HG03342 (cell line): Measurements from ENCODE around the gene PLAAT2.
"Not testable (repeated sequence)": the region's sequence is repeated elsewhere in the genome, so short reads cannot be mapped to it uniquely, and the experiment has no call there.

Source experiments
- ATAC-seq: cut with Tn5 transposase; IDR thresholded peaks from one replicate; pipeline ENCODE4 v1.9.1; 2021; ENCODE audit warnings: mild to moderate bottlenecking, moderate library complexity; ENCODE audit not compliant: unreplicated experiment

The PLAAT2 gene

GRCh38 chr11:63581224-63581623, 18.0 kb upstream of the PLAAT2 start:
- not testable (repeated sequence) for ATAC-seq

- ATAC-seq, result not testable (repeated sequence)
Measured at GRCh38 chr11:63578882-63579281, 15.7 kb upstream of the PLAAT2 start.

GRCh38 chr11:63574856-63575602, 11.8 kb upstream of the PLAAT2 start:
- no peak for ATAC-seq

DNA sequence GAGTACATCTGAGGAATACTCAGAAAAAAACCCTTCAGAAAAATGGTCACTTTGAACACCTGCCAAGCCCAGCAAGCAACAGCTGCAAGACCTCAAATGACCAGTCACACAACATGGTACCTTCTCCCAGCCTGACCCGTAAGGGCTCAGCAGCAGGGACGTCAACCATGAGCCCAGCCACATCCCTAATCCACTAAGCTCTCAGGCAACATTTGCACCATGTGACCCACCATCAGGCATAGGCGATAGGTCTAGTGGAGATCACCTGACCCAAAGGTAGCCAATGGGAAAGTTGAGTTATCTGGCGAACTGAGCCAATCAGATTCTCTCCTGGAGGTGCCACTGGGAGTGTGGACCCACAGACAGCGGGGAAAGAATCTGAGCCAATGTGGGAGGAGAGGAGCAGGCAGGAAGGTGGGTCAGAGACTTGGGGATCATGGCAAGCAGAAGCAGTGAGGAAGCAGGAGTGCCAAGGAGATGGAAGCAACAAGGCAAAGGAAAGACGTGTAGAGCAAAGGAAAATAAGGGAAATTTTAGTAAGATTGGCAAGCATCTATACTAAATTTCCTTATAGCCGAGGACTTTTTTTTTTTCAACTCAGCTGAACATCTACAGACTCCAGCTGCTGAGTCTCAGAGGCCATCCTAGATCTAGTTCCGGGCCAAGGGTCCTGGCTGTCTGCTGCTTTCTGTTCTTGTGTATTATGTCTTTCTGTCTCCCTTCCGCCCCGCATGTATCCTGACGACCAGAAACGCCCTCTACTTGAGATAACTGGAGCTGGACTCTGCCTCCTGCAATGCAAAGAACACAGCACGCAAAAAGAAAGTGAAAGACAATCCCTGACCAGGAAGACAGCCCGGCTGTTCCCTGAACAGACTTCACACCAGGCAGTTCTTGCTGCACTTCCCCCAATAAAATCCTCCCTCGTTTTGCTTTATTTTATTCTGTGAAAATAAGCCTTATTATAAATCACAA, 11.0 kb upstream of the PLAAT2 start:
- peak; percentile 70 for ATAC-seq

- peak; percentile 51 for ATAC-seq
Measured at GRCh38 chr11:63572026-63572688, 9.0 kb upstream of the PLAAT2 start.

- no peak for ATAC-seq
Measured at GRCh38 chr11:63569570-63569969, 6.4 kb upstream of the PLAAT2 start.

DNA sequence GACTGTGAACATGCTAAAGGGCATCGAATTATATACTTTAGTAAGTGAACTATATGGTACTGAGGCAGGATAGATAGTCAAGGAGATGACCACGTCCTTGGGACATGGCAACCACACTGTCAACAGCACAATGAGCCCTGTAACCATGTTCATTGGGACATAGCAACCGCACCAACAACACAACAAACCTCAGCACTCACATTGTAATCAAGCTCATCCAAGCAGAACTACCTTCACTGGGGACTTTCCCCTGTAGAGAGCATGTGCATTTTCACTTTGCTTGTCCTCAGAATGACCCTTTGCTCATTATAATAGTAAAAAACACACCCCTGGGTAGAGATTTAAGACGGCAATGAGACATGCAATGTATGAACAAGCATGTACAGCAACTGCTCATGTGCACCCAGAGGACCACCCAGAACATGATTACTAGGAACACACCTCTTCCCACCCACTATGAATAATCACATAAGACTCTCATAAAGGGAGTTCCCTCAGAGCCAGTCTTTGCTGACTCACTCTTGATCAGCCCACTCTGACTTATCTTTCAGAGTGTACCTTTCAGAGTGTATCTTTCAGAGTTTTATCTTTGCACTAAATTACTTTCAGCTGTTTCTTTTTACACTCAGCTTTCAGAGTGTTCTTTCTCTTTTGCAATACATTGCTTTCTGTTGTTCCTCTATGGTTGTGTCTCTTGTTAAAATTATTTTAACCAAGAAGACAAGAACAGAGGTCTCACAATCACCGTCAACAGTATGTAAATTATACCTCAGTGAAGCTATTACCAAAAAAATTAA, 4.1 kb upstream of the PLAAT2 start:
- peak; percentile 83 for ATAC-seq

- no peak for ATAC-seq
Measured at GRCh38 chr11:63564784-63565350, 1.7 kb upstream of the PLAAT2 start.

DNA sequence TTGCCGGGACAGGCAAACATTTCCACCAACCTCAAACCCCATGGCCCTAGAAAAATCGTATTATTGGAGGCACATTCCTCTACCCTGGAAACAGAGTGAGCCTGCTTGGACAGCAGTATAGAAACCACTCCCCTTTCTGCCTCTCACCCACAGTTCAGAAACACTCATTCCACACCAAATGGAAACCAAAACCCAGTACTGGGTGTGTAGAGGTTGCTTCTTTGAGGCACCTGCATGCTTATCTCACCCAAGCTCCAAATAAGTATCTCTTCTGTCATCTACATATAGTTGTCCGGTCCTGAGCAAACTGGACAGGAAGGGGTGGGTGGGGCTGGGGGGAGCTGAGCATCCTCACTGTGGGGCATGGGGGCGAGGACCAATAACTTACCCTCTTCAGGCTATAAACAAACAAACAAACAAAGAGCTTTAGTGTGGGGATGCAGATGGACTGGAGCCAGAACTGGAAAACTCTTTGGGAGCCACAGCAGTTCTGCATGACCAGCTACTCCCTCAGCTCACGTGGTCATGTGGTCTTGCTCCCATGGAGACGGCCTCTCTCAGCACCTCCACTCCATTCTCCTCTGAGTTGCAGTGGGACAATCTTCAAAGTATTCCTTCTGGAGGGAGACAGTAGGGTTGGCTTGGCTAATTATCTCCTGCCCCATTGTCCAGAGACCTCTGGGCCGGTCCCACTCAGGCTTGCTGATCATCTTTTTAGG, 1.0 kb upstream of the PLAAT2 start:
- peak; percentile 66 for ATAC-seq

DNA sequence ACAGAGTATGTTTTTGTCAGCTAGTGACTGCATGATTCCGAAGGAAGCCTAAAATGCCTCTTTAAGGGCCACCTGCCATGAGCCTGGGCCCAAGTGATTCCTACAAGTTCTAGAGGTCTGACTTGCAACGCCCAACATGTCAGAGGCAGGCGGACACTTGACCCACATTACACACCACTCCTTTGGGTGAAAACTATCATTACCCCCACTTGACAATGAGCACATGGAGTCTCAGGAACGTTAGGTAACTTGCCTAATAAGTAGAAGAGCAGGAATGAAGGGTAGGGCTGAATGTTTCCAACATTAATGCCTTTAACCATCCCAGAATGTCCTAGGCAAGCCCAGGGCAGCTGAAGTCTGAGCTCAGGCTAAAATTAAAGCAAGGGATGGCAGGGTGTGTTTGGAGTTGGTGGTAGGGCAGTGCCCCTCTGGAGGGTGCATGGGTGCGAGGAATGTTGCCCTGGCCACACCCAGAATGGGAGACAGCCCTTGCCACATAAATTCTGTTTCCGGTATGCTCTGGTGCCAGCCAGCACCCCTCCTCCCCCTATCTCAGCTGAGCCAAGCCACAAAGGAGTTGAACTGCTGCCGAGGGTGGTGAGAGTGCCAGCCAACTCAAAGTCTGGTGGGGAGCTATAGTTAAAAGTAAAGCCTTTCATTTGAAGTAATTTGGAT, 2.5 kb downstream of the PLAAT2 start:
- ATAC-seq, result no peak

DNA sequence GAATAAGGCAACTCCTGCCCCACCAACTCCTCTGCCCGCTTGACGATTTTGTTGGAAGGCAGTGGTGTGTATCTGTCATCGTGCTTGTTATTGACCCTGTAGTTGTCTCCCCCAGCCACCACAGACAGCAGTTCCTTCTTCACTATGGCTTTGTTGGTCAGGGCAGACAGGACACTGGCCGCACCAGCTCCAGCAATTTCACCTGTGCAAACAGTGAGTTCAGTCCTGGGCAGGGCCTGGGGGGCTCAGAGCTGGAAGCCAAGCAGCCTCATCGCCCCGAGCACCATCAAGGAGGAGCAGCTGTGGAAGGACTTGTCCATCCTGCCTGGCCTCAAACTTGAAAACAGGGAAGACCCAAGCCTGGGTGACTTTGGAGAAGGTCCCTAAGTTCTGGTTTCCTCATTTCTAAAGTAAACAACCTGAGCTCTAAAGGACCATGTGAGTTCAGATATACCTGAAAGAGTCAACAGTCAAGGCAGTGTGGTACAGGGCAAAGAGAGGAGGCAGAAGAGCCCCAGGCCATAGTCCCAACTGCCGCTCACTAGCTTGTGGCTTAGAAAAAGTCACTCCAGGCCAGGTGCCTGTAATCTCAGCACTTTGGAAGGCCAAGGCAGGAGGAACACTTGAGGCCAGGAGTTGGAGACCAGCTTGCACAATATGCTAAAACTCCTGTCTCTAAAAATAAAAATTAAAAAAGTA, 4.6 kb downstream of the PLAAT2 start:
- no peak for ATAC-seq

DNA sequence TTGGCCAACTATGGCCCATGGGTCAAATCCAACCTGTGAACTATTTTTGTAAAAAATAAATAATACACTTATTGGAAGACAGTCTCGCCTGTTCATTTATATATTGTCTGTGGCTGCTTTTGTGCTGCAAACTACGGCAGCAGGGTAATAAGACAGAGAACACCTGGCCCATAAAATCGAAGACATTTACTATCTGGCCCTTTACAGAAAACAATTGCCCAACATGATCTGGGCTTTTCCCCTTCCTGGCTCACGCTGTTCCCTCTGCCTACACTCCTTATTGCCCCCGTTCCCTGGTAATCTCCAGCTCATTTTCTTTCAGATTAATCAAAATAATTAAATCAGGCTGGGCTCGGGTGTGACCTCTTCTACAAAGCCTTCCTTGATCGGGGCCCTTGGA, 5.6 kb downstream of the PLAAT2 start:
- ATAC-seq, result no peak

- ATAC-seq, result no peak
Measured at GRCh38 chr11:63556404-63557013, 6.7 kb downstream of the PLAAT2 start.

GRCh38 chr11:63554877-63555223, 8.3 kb downstream of the PLAAT2 start:
- no peak for ATAC-seq

DNA sequence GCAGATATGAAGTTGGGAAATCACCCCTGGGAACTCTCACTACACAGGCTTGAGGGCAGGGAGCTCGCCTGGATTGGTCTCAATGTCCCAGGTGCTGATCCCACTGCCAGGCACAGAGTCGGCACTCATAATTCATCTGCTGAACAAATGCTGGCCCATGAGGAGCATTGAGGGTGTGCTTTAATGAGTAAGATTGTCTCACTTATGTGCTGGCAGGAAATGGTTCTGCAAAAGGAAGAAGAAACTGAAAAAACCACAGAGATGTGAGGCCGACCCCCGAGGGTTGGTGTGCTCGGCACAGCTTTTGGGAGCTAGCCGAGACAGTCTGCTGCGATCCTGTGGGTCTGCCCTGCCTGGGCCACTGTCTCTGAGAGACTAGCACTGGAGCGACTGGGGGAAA, 9.4 kb downstream of the PLAAT2 start:
- peak; percentile 68 for ATAC-seq

DNA sequence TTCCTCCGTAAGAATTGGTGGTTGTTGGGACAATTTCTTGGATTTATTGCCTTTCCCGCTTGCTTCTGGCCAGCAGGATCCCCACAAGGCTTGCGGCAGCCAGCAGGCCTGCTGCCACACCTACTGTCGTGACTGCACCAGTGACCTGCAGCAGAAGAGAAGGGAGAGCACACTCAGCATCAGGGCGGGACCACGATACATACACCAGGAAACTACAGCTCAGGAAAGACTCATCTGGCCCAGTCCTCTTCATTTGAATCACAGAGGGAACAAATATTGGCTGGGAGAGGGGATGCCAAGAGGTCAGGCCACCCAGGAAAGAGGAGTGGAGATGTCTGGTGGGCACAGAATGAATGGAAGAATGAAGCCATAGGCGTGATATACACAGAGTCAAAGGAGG, 10.3 kb downstream of the PLAAT2 start:
- no peak for ATAC-seq

GRCh38 chr11:63551889-63552266, 11.3 kb downstream of the PLAAT2 start:
- no peak for ATAC-seq
